HEK293 (cell line): ENCODE data around the gene KRTAP3-3.

Experiments
- ATF2 ChIP-seq: fragments of 450-650 bp; formaldehyde crosslinking; IDR thresholded peaks from 2 replicates; pipeline ENCODE4 v1.5.1; 2016; ENCODE audit warnings: missing biosample characterization, missing genetic modification characterization, low read depth
- CTCF ChIP-seq: fragments of 450-650 bp; formaldehyde crosslinking; IDR thresholded peaks from 2 replicates; pipeline ENCODE4 v1.5.1; 2016; ENCODE audit warnings: missing biosample characterization, missing genetic modification characterization
- KLF10 ChIP-seq: fragments of 450-650 bp; IDR thresholded peaks from 2 replicates; pipeline ENCODE4 v1.5.1; 2018; ENCODE audit warnings: missing biosample characterization, mild to moderate bottlenecking, missing genetic modification characterization
- KLF17 ChIP-seq: fragments of 450-650 bp; formaldehyde crosslinking; IDR thresholded peaks from 2 replicates; pipeline ENCODE4 v1.5.1; 2016; ENCODE audit warnings: missing biosample characterization, missing genetic modification characterization
- SALL2 ChIP-seq: fragments of 450-650 bp; formaldehyde crosslinking; IDR thresholded peaks from 2 replicates; pipeline ENCODE4 v1.5.0; 2017; ENCODE audit warnings: missing biosample characterization, mild to moderate bottlenecking, missing genetic modification characterization, borderline replicate concordance
- ZNF169 ChIP-seq: fragments of 450-650 bp; formaldehyde crosslinking; IDR thresholded peaks from 2 replicates; pipeline ENCODE4 v1.5.1; 2016; ENCODE audit warnings: missing biosample characterization, missing genetic modification characterization
- ZNF362 ChIP-seq: fragments of 450-650 bp; formaldehyde crosslinking; IDR thresholded peaks from 2 replicates; pipeline ENCODE4 v1.5.1; 2016; ENCODE audit warnings: missing biosample characterization, missing genetic modification characterization
- ZNF37A ChIP-seq: fragments of 450-650 bp; IDR thresholded peaks from 2 replicates; pipeline ENCODE4 v1.5.1; 2018; ENCODE audit warnings: missing biosample characterization, missing genetic modification characterization
- ZNF548 ChIP-seq: fragments of 450-650 bp; formaldehyde crosslinking; IDR thresholded peaks from 2 replicates; pipeline ENCODE4 v1.5.1; 2016; ENCODE audit warnings: missing biosample characterization, missing genetic modification characterization
- ZNF707 ChIP-seq: fragments of 450-650 bp; formaldehyde crosslinking; IDR thresholded peaks from 2 replicates; pipeline ENCODE4 v1.5.1; 2016; ENCODE audit warnings: missing biosample characterization, missing genetic modification characterization
- ZSCAN30 ChIP-seq: fragments of 450-650 bp; IDR thresholded peaks from 2 replicates; pipeline ENCODE4 v1.5.1; 2018; ENCODE audit warnings: missing biosample characterization, mild to moderate bottlenecking, missing genetic modification characterization, moderate library complexity

GRCh38 chr17:40947929-40948328, 46.0 kb downstream of the KRTAP3-3 start:
- TF ChIP-seq KLF10 (tag by site-specific recombination) = no peak
- no peak for TF ChIP-seq CTCF (tag by site-specific recombination)
- TF ChIP-seq ZSCAN30 (tag by site-specific recombination) = no peak
- no peak for TF ChIP-seq ATF2
- no peak for TF ChIP-seq ZNF707 (tag by site-specific recombination)
- TF ChIP-seq ZNF362 (tag by site-specific recombination) = no peak
- TF ChIP-seq ZNF548 = no peak
- no peak for TF ChIP-seq ZNF37A
- no peak for TF ChIP-seq SALL2
- TF ChIP-seq KLF17 = no peak
- no peak for TF ChIP-seq ZNF169
